HG03095 (cell line): ENCODE results near the gene PPIF.
"Not testable (repeated sequence)": the region's sequence is repeated elsewhere in the genome, so short reads cannot be mapped to it uniquely, and the experiment has no call there.

Experiments
- ATAC-seq: cut with Tn5 transposase; IDR thresholded peaks from one replicate; pipeline ENCODE4 v1.9.1; 2021; ENCODE audit warnings: moderate library complexity; ENCODE audit not compliant: unreplicated experiment

The PPIF gene

DNA sequence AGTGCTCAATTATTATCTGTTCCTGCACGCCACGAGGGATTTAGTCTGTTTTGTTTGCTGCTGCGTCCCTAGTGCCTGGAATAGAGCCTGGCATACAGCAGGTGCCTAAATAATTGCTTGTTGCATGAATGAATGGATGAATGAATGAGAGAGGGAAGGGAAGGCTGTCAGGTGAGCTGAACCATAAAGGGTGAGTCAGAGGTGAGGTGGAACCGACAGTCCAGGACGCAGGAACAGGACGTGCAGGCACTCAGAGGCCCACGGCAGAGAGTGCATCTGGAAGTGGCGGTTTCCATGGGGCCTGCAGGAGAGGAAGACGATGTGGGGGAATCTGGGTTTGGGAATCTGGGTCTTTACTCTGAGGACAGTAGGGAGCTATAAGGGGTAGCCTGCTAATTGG is 17.7 kb upstream of the PPIF start:
- ATAC-seq: no peak

DNA sequence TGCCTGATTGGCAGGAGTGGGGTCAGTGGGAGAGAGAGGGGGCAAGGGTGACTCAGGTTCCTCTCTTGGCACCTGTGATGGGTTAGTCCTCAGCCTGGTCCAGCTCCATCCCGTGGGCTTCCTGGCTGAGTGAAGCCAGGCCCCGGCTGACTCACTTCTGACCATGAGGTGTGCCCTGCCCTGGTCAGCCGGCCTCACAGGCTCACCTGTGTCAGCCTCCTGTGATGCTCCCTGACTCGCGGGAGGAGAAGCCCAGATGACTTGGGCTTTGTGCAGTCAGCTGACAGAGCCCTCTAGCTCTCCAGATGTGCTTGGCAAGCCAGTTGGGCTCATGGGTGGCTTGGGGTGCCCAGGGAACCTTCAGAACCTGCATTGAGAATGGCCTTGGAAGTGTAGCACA is 16.0 kb upstream of the PPIF start:
- no peak for ATAC-seq

DNA sequence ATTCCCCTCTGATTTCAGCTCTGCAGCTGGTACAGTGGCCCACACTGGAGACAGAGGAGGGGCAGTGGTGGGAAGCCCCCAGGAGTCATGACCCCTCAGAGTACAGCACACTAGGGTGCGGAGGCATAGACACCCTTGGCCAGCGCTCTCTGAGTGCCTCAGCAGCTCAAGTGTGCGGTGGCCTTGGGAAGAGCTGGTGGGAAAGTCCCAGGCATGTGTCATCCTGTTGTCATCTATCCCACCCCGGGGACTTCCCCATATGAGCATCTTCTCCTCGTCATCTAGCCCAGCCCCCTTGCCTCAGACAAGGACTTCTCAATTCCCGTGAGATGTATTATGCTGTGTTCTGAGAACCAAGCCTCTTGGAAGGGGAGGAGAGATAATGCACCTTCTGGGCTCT is 15.6 kb upstream of the PPIF start:
- ATAC-seq: peak; percentile 83

DNA sequence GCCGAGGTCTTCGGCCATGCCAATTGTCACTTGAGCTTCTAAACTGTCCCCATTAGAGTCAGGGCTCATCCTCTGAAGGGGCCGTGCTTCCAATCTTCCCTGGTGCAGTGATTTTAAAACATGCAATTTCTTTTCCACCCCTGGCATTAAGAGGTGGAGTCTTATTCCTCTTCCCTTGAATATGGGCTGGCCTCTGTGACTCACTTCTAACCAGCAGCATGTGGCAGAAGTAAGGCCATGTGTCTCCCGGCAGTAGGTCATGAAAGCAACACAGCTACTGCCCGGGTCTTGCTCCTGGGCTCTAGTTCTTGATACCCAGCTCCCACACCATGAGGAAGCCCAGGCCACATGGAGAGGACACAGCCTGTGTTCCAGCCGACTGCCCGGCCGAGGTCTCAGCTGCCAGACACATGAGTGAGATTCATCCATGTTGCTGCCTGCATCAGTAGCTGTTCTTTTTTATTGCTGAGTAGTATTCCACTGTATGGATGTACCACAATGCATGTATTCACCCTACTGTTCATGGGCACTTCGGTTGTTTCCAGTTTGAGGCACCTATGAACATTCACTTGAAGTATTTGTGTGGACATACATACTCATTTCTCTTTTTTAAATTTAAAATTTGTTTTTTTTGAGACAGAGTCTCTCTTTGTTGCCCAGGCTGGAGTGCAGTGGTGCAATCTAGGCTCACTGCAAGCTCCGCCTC is 14.5 kb upstream of the PPIF start:
- ATAC-seq: not testable (repeated sequence)

DNA sequence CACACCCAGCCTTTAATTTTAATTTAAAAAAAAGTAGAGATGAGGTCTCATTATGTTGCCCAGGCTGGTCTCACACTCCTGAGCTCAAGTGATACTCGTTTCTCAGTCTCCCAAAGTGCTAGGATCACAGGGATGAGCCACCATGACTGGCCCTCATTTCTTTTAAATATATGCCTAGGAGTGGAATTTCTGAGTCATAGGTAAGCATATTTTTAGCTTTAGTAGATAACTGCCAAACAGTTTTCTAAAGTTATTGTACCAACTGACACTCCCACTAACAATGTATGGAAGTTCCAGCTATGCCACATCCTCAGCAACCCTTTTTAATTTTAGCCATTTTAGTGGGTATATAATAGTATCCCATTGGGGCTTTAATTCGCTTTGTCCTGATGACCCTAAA is 13.8 kb upstream of the PPIF start:
- no peak for ATAC-seq

DNA sequence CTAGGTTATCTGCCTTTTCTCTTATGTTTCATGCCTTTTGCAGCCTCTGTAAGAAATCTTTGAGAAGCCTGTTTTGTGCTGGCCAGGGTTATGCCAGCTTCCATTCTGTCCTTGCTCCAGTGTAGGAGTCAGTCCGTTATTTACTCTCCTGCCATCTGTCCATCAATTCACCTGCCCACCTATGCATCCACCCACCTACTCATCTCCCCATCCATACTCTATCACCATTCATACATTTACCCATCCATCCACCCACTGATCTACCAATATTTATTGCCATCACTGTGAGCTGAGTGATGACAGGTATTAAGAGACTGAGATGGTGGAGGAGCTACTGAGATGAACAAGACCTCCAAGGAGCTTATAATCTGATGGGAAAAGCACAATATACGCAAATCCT is 12.7 kb upstream of the PPIF start:
- no peak for ATAC-seq

DNA sequence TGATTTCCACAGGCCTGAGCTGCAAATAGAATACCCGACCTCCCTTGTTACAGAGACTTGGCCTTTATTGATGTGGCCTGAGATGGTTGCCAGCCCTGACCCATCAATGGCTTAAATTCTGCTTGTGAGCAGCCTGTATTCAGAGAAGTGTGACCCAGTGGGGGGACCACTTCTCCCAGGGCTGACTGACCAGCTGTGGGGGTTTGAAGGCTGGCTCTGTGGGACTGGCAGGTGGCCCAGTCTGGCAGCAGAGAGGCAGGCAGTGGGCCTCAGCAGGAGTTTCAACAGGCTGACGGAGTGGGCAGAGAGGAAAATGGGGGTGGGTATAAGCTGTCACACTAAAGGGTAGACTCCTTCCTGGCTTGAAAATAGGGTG is 12.2 kb upstream of the PPIF start:
- ATAC-seq: no peak

DNA sequence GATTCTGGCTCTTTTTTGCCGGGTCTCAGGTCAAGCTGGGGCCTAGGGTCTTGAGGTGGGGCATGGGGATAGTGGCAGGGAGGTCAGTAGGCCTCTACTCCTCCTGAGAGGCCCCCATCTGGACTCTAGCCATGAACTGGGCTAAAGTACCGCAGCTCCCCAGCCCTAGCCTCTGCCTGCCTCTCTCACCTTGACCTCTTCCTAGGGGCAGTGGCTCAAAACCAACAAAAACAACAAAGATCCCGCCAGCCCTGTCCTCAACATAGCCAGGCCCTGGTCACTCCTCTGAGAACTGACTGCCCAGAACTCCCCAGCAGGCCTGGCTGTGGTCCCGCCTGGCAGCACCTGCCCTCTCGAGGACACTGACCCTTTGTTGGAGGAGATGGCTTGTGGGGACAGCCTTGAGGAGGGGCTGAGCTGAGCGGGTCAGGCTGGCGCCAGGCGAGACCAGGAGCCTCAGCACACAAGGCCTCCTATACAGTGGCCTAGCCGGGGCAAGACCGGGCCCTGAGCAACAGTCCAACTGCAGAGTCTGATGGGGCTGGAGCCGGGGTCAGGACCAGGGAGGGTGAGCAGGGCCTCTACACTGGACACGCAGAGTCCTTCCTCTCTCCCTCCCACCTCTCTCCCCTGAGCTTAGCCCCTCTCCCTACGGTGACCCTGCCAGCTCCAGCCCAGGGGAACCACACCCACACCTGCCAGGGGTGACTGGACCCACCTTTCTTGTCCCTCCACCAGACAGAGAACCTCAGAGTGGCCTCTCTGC is 11.6 kb upstream of the PPIF start:
- ATAC-seq: no peak

DNA sequence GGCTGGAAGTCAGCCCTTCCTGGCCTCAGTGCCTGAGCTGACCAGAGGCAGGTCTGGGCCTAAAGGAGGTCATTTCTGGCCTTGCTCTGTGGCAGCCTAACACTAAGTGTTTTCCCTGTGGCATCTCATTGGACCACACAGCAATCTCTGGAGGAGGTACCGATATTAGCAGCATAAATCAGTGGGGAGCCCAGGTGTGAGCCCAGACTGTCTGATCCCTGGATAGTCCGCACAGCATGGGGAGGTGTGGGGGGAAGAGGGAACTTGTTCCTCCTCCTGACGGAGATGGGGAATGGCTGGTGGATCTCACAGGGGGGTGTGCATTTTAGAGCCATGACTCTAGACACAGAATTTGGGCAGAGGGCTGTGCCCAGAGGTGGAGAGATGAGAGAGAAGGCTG is 11.0 kb upstream of the PPIF start:
- no peak for ATAC-seq

DNA sequence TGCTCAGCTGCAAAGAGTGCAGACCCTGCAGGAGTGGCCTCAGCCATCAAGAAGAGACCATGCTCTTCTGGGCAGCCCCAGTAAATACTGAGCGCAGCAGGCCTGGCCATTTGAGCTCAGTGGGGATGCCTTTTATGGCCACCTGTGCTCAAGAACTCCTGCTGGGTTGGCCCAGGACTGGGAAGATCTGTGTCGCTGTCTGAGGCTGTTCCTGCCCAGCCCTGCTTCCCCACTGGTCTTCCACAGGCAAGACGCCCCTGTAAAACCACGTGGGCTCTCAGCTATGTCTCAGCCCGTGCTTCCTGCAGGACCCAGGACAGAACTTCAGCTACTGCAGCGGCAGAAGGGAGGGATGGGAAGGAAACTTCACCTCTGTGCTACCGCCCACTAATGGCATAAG is 10.5 kb upstream of the PPIF start:
- ATAC-seq: no peak

DNA sequence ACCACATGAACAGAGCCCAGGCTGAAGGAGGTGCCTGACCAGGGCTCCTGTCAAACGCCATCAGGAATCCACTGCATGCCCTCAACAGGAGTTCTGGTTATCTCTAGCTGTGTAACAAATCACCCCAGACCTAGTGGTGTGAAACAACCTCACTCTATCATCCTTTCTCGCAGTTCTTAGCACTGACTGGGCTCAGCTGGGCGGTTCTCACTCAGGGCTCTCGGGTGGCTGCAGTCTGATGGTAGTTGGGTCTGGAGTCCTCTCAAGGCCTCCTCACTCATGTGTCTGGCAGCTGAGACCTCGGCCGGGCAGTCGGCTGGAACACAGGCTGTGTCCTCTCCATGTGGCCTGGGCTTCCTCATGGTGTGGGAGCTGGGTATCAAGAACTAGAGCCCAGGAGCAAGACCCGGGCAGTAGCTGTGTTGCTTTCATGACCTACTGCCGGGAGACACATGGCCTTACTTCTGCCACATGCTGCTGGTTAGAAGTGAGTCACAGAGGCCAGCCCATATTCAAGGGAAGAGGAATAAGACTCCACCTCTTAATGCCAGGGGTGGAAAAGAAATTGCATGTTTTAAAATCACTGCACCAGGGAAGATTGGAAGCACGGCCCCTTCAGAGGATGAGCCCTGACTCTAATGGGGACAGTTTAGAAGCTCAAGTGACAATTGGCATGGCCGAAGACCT is 9.3 kb upstream of the PPIF start:
- not testable (repeated sequence) for ATAC-seq

DNA sequence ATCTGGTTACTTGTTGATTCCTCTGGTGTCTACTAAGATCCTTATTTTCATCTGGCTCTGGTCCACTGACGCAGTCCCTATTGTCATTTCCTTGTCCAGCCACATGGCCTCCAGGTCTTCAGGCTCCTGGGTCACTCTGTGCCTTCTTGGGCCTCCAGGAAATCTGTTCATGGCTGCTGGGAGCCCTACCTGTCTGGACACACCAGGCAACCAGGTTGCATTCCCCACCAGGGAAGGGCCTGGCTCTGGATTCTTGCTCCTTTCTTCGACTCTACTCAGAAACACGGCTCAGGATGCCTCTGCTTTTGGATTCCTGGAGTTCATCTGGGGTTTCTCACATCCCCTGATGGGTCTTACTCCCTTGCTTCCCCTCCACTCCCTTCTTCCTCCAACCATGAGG is 8.0 kb upstream of the PPIF start:
- ATAC-seq: no peak

DNA sequence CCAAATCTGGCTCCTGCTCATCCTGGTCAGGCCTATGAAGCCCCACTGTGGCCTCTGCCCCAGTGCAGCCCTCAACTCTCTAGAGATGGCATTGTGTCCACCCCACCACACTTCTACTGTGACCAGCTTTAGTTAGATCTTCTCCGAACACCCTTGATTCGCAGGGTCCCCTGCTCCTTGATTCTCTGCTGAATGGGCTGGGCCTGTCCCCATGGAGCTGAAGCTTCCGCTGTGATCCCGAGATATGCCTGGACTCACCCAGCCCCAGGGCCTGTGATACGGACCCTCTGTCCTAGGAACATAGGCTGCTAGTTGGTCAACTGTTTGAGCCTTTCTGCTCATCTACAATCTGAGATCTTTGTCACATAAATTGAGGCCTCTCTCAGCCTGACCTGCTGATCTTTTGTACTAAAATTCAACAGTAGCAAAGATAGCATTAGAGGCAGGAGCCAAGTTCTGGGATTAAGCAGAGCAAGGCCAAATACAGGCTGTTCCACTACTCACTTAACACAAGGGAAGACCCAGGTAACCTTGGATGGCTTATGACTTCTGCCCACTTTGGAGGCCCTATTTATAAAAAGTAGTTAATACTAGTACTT is 6.5 kb upstream of the PPIF start:
- ATAC-seq: no peak

DNA sequence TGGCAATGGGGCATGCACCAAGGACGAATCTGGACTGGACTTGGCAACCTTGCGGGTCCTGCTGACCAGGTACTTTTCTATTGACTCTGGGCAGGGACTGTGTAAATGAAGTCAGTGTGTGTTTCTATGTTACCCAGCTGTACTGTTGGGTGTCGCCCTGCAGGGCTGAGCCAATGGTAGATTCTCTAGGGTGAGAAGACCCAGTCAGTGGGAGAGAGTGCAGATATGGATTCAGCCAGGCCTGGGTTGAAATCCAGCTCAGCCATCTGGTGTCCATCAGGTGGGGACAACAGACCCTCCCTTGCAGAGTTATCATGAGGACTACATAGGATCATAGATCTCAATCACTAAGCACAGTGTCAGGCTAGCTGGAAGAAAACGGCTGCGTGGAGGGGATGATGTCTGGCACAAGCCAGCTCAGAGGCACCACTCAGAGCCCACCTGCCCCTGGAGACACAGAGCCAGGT is 4.9 kb upstream of the PPIF start:
- no peak for ATAC-seq

DNA sequence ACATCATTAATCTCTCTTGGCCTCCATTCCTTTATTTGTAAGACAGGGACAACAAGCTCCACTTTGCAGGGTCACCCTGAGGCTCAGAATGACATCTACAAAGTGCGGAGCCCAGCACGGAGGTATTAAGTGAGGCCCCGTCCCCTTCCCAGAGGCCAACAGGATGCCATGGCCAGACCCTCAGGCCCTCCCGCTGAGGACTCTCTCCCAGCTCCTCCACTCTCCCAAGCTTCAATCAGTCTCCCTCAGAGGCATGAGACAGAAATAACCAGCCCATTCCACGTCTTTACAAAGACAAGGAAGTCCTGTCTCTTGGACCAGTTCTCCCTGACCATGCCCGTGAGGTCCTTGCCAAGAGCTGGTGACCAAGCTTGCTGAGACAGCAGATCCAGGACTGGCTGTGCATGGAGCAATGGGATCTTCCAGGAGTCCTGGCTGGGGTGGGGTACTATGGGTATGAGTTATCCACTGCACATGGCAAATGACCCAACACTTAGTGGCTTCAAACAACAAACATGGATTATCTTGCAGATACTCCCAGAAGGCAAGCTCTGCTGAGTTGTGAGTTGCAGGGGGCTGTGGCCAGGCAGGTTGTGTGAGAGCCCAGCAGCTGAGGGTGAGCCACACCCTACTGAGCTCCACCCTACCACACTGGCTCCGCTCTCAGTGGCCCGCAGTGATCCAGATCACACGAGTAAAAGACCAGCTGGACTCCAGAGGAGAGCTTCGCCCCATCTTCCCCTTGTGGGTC is 4.3 kb upstream of the PPIF start:
- ATAC-seq: no peak

DNA sequence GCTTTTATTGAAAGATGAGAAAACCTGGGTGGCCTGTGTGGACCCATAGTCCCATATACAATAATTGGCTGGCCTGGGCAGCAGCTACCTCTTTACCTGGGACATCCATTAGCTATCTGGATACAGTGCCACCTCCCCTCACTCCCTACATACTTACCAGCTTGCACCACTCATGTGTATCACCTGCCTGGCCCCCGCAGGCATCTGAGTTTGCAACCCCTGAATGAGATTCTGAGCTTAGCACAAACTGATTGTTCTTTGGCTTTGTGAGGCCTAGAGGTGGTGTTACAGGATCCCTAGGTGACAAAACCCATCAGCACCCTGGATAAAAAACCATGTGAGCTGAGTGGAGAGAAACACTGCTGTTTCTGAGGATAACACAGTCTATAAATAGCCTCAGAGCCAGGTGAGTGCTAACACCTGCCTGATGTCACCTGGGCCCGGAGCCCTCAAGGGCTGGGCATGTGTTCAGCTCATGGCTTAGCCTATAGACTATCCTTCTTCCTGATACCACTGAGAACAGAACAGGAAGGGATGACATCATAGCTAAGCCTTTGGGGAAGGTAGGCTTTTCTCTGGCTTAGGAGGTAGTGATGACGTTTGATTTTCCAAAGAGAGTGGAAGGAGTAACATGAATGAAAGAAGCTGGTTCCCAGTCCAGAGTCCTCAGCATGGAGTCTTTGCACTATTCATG is 2.6 kb upstream of the PPIF start:
- ATAC-seq: no peak

DNA sequence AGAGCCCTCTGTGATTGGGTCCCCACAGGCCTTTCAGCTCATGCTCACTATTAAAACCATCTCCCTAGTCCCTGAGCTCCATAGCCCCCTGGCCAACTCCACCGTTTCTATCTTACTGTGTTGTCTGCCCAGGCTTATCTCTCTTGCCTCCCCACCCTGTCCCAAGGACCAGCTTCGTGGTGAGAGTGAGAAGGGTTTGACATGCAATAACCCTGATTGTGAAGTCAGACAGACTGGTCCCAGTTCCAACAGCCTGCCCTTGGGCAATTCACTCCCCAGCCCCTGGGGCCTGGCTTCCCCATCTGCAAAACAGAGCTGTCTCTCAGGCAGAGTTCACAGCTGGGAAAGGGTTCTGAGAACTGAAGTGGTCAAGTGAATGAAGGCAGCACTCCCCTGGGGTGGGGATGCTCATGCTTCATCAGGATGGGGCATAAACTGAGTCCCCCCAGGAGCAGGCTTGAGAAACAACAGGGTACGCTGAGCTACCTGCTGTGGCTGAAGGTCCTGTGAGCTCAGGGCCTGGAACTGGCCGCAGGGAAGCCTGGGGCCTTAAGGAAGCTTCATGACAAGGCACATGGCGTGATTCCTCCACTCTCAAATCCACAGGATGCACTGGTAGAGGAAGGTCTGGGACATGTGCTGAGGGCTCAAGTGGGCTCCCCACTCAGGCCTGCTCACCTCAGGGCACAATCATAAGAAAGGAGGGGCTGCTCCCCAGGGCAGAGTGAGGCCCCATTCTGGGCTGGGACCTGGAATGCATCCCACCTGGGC is 1.8 kb upstream of the PPIF start:
- ATAC-seq: no peak

DNA sequence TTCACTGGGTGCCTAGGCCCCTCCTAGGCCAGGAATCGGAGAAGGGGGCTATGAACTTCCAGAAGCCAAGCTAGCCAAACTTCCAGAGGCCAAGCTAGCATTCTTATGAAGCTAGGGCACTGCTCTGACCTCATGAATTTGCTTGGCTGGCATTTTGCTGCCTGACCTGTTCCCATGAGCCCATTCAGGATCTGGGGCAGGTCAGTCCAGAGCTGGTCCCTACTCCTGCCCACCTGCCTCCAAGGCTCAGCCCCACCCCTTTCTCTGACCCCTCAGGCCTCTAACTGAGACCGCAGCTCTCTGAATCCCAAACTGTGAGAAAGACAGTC is 1.3 kb upstream of the PPIF start:
- ATAC-seq: no peak

DNA sequence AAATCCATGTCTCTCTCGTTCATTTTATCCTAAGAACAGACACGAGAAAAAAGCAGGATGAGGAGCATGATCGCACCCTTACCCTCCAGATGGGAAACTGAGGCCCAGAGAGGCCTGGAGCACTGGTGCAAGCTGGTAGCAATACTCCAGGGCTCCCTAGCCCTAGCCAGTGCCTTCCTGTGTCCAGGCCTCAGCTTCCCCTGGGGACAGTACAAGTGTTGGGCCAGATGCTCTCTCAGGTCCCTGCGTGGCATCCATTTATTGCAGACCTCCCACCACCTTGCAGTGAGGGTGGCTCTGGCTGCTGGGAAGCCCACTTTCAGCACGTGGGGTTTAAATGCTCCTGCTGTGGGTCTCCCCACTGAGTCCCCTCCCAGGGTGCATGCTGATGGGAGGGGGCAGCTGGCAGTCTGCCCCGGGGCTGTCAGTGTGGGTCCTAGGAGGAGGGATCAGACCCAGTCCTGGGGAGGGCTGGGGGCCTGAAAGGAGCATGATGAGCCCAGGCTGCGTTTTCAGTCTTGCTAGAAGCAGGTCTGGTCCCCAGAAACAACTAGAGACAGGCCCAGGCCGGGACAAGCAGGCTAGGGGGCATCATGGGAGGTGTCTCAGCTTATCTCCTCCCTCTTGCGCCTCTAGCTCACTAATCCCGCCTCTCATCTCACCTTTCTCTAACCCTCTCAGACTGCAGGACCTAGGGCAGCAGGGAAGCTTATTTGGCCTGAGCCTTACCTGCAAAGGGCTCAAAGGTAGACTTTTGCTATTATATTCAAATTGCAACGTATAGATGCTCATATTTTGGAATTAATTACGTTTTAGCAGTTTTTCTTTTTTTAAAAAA is 662 bp upstream of the PPIF start:
- ATAC-seq: no peak
